Fibroblast of villous mesenchyme (primary cell): ENCODE data around the gene FHOD3. TPM values are rescaled to one million over a fixed set of nuclear protein-coding genes. Genes with fewer than 3 reads are reported as not detected.

Experiments
- DNase-seq: peaks from one replicate; pipeline ENCODE4 v3.0.0-alpha.2; 2010; ENCODE audit warnings: low read depth
- H3K4me3 ChIP-seq: 2 replicates; pipeline ENCODE4 v1.5.1; 2011; ENCODE audit warnings: low read depth, mild to moderate bottlenecking, low read length
- CTCF ChIP-seq: IDR thresholded peaks from 2 replicates; pipeline ENCODE4 v1.5.1; 2012; ENCODE audit warnings: low read depth, mild to moderate bottlenecking, low read length; ENCODE audit not compliant: insufficient read depth
- total RNA-seq: library from RNA; depleted of rRNA; stranded (reverse); fragments of >200 nt; gene quantifications from 2 replicates; pipeline ENCODE4 v1.2.3, GENCODE V29; 2012

The FHOD3 gene
- total RNA-seq, 1 donor: 5.2 TPM

- no peak overlapping the region for H3K4me3 ChIP-seq
- TF ChIP-seq CTCF: no peak
- DNase-seq: no peak
These were observed 135.5 kb downstream of the FHOD3 start for GRCh38 chr18:36432880-36433555.

GRCh38 chr18:36436387-36436786 lies 138.9 kb downstream of the FHOD3 start:
- H3K4me3 ChIP-seq: no peak overlapping the region
- DNase-seq: no peak
- TF ChIP-seq CTCF: no peak

- H3K4me3 ChIP-seq: no peak overlapping the region
- TF ChIP-seq CTCF: no peak
- no peak for DNase-seq
These were observed 143.1 kb downstream of the FHOD3 start for GRCh38 chr18:36440614-36441013.

GRCh38 chr18:36441426-36442240 lies 144.1 kb downstream of the FHOD3 start:
- TF ChIP-seq CTCF: no peak
- H3K4me3 ChIP-seq: no peak overlapping the region
- peak; percentile 55 for DNase-seq

- no peak for DNase-seq
- H3K4me3 ChIP-seq: no peak overlapping the region
- no peak for TF ChIP-seq CTCF
These were observed 145.2 kb downstream of the FHOD3 start for GRCh38 chr18:36442717-36443116.

- no peak overlapping the region for H3K4me3 ChIP-seq
- no peak for TF ChIP-seq CTCF
- no peak for DNase-seq
These were observed 148.5 kb downstream of the FHOD3 start for GRCh38 chr18:36446059-36446458.
